Endodermal cell (in vitro differentiated cells): ENCODE measurements around the gene TBX20. TPM values are rescaled to one million over a fixed set of nuclear protein-coding genes. Genes with fewer than 3 reads are reported as not detected.
A peak's percentile ranks its signal among the peaks of the same experiment; 100 is the strongest.

Source experiments
- DNase-seq: peaks from one replicate; pipeline ENCODE4 v3.0.0-alpha.2; 2017
- H3K27ac ChIP-seq: 2 replicates; pipeline ENCODE4 v1.5.1; 2013; ENCODE audit warnings: mild to moderate bottlenecking, low read depth, low read length, moderate library complexity
- H3K27me3 ChIP-seq: 2 replicates; pipeline ENCODE4 v1.6.1; 2013; ENCODE audit warnings: mild to moderate bottlenecking, low read length, moderate library complexity; ENCODE audit not compliant: insufficient read depth, control insufficient read depth, poor library complexity, severe bottlenecking
- H3K36me3 ChIP-seq: 2 replicates; pipeline ENCODE4 v1.7.0; 2013; ENCODE audit warnings: mild to moderate bottlenecking, low read length, moderate library complexity; ENCODE audit not compliant: control insufficient read depth, insufficient read depth
- H3K4me1 ChIP-seq: one replicate; pipeline ENCODE4 v1.7.0; 2013; ENCODE audit warnings: low read length; ENCODE audit not compliant: control insufficient read depth, insufficient read depth
- H3K4me3 ChIP-seq: 2 replicates; pipeline ENCODE4 v1.5.1; 2013; ENCODE audit warnings: mild to moderate bottlenecking, low read length, moderate library complexity
- H3K9ac ChIP-seq: 2 replicates; pipeline ENCODE4 v1.6.1; 2013; ENCODE audit warnings: mild to moderate bottlenecking, low read length, moderate library complexity; ENCODE audit not compliant: poor library complexity, severe bottlenecking; ENCODE audit errors: extremely low read depth
- H3K9me3 ChIP-seq: 2 replicates; pipeline ENCODE4 v1.6.1; 2013; ENCODE audit warnings: mild to moderate bottlenecking, low read length, moderate library complexity; ENCODE audit not compliant: control insufficient read depth
- H3K27ac Mint-ChIP-seq: 2 replicates; pipeline ENCODE4 v1.8.0; 2020; ENCODE audit warnings: mixed read lengths
- H3K27me3 Mint-ChIP-seq: 2 replicates; pipeline ENCODE4 v1.8.0; 2021; ENCODE audit warnings: mild to moderate bottlenecking, mixed read lengths; ENCODE audit not compliant: insufficient read depth
- H3K36me3 Mint-ChIP-seq: 2 replicates; pipeline ENCODE4 v1.8.0; 2020; ENCODE audit warnings: low read depth, mixed read lengths
- H3K4me1 Mint-ChIP-seq: 2 replicates; pipeline ENCODE4 v1.8.0; 2020; ENCODE audit warnings: mixed read lengths
- H3K4me3 Mint-ChIP-seq: 2 replicates; pipeline ENCODE4 v1.8.0; 2020; ENCODE audit warnings: mild to moderate bottlenecking, moderate library complexity, mixed read lengths
- H3K9me3 Mint-ChIP-seq: 2 replicates; pipeline ENCODE4 v1.8.0; 2020; ENCODE audit warnings: mild to moderate bottlenecking, mixed read lengths
- CTCF ChIP-seq: fragments of 200-600 bp; sonication (generic); conservative IDR thresholded peaks from 2 replicates; pipeline ENCODE4 v1.5.0; 2021; ENCODE audit warnings: antibody characterized with exemption, mild to moderate bottlenecking
- WGBS, 2 experiments: methylation state at CpG; one replicate each; pipeline versions ENCODE4 v1.1.5 to v1.1.7; 2013; ENCODE audit warnings: missing lambda C conversion rate in 2 of 2, mixed read lengths in 1 of 2; ENCODE audit not compliant: insufficient coverage in 1 of 2, insufficient read length in 1 of 2; 5-methylcytosine and 5-hydroxymethylcytosine counted together
- total RNA-seq, 2 donors: library from RNA; stranded (reverse); fragmentation: NEBNext Ultra II Directional in 1 of 2; extraction: Animal tissue kit (Norgen Biotek cat#: 25700) in 1 of 2; gene quantifications; 2 replicates in 1 of 2; 3 replicates in 1 of 2; pipeline ENCODE4 v1.2.1, GENCODE V29; 2021

TBX20 gene
- total RNA-seq, 2 donors from 2014 or later, result 18.6 to 35.2 TPM

DNA sequence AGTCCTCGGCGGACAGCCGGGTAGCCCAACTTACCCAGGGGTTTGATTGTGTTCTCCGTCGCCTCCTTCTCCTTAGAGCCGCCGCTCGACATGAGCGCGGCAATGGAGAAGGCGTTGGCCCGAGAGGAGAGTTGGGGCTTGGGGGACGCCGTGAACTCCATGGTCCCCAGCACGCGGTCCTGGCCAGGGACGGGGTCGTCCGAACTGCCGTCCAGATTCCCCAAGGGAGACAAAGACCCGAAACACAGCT is 515 bp downstream of the TBX20 start:
- 0% methylated on average over 11 to 21 of the region's 21 CpGs for WGBS, 2 experiments
- Mint-ChIP-seq H3K27ac (peak overlapping the region; percentile 91), H3K4me3 (peak overlapping the region; percentile 92), H3K27me3 (peaks cover 85% of the 10 kb centered on the region), H3K36me3 (peaks cover 7% of the 10 kb centered on the region), H3K4me1 (peaks cover 71% of the 10 kb centered on the region), H3K9me3 (no peaks in the 10 kb centered on the region)
- Histone ChIP-seq H3K36me3 (no peaks in the 10 kb centered on the region), H3K27me3 (peaks cover 93% of the 10 kb centered on the region), H3K9ac (peak overlapping the region; percentile 56), H3K9me3 (no peaks in the 10 kb centered on the region), H3K4me3 (peak overlapping the region; percentile 85), H3K4me1 (peaks cover 11% of the 10 kb centered on the region), H3K27ac (no peak overlapping the region)
- no peak for TF ChIP-seq CTCF
- DNase-seq, result peak; percentile 75

DNA sequence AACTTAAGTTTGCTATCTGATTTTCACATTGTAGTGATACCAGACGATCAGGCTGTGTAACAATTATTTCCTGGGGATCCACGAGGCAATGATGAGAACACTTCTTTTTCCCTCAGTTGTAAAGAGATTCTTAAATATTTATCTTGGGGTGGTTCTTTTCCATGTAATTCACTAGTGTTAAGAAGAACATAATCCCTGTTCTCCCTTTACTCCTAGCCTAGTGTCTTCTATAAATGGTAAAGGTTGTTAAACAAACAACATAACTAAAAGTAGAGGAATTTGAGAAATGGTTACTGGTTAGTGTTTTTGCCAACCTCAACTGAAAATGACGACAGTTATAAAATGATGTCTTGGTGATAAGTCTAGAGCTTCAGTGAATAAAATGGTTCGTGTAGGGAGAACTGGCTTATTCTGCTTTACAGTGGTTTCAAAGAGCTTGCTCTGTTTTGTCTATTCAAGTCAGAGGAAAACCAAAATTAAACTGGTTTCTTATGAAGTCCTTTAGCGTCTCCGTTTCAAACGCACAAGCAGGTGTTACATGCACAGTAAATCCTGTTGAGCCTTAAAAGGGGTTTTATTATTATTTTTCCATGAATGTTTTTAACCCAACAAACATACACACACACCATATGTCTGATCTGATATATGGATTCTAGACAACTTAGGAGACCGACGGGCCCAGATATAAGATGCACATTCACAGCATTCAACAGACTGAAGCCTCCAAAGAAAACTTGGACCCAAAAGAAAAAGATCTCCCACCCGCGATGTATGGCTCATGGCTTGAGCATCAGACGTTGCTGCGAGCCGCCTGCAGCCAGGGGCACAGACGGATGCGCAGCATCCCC is 1.1 kb downstream of the TBX20 start:
- peak overlapping the region; percentile 92 for H3K4me3 Mint-ChIP-seq
- Histone ChIP-seq H3K9ac (peak overlapping the region; percentile 56), H3K9me3 (no peaks in the 10 kb centered on the region), H3K4me3 (peak overlapping the region; percentile 85), H3K27ac (no peak overlapping the region), H3K27me3 (peaks cover 87% of the 10 kb centered on the region), H3K36me3 (peaks cover 3% of the 10 kb centered on the region), H3K4me1 (peaks cover 11% of the 10 kb centered on the region)
- peak overlapping the region; percentile 91 for H3K27ac Mint-ChIP-seq
- no peaks in the 10 kb centered on the region for H3K9me3 Mint-ChIP-seq
- DNase-seq, result no peak
- H3K27me3 Mint-ChIP-seq, result peaks cover 80% of the 10 kb centered on the region
- H3K36me3 Mint-ChIP-seq, result peaks cover 9% of the 10 kb centered on the region
- 5 to 7% methylated on average over 5 to 16 of the region's 16 CpGs for WGBS, 2 experiments
- peaks cover 72% of the 10 kb centered on the region for H3K4me1 Mint-ChIP-seq
- no peak for TF ChIP-seq CTCF

DNA sequence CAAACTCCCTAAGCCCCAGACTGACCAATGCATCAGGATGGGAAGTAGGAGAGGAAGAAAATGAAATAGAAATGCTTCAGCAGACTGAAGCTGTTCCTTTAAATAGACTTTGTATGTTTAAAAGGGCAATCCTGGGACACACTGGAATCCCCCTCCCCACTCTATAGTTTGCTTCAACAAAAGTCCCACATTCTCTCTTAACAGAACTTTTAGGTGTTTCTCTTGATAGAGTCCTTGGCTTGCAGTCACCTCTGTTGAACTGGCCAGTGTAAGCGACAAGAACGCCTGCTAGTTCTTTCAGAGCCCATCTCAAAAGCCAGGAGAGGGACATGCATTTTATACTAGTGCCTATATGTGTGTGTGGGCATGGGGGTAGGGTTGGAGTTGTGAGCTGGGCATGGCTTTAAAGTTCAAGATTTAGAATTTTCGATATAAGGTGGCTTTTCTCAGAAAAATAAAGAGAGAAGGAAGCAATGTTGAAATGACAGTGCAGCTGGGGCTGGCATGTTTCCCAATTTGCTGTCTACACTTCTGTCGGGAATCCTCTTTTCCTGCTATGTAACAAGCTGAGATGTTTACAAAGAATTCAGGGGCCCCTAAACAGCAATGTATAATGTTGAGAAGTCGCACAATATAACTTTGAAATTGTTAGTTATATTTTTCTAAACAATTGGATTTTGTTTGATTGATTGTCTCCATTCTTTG is 2.1 kb downstream of the TBX20 start:
- Histone ChIP-seq H3K9me3 (no peaks in the 10 kb centered on the region), H3K27ac (no peak overlapping the region), H3K36me3 (peaks cover 9% of the 10 kb centered on the region), H3K4me1 (peaks cover 5% of the 10 kb centered on the region), H3K9ac (peak overlapping the region; percentile 56), H3K27me3 (peaks cover 83% of the 10 kb centered on the region), H3K4me3 (peak overlapping the region; percentile 85)
- Mint-ChIP-seq H3K9me3 (no peaks in the 10 kb centered on the region), H3K4me1 (peaks cover 70% of the 10 kb centered on the region), H3K4me3 (peak overlapping the region; percentile 92), H3K36me3 (peaks cover 14% of the 10 kb centered on the region), H3K27ac (no peak overlapping the region), H3K27me3 (peaks cover 71% of the 10 kb centered on the region)
- no peak for DNase-seq
- 5 to 12% methylated on average over 4 to 5 of the region's 5 CpGs for WGBS, 2 experiments
- no peak for TF ChIP-seq CTCF
